IPS-20b (cell line): ENCODE data around the gene IVD.
A peak's percentile ranks its signal among the peaks of the same experiment; 100 is the strongest.

Experiments used
- H3K27ac ChIP-seq: one replicate; pipeline ENCODE4 v1.5.1; 2013; ENCODE audit warnings: low read length
- H3K27me3 ChIP-seq: 2 replicates; pipeline ENCODE4 v1.6.1; 2013; ENCODE audit warnings: mild to moderate bottlenecking, low read length, inconsistent platforms; ENCODE audit not compliant: insufficient read depth
- H3K36me3 ChIP-seq: 2 replicates; pipeline ENCODE4 v1.6.1; 2013; ENCODE audit warnings: low read depth, mild to moderate bottlenecking, inconsistent platforms, low read length, moderate library complexity; ENCODE audit not compliant: insufficient read depth
- H3K4me1 ChIP-seq: 2 replicates; pipeline ENCODE4 v1.6.1; 2013; ENCODE audit warnings: mild to moderate bottlenecking, control low read depth, inconsistent platforms, low read length, moderate library complexity; ENCODE audit not compliant: insufficient read depth
- H3K4me3 ChIP-seq: 2 replicates; pipeline ENCODE4 v1.5.1; 2013; ENCODE audit warnings: mild to moderate bottlenecking, low read length, inconsistent platforms
- H3K9ac ChIP-seq: 2 replicates; pipeline ENCODE4 v1.6.1; 2013; ENCODE audit warnings: low read depth, mild to moderate bottlenecking, inconsistent platforms, low read length, moderate library complexity
- H3K9me3 ChIP-seq: 2 replicates; pipeline ENCODE4 v1.6.1; 2013; ENCODE audit warnings: mild to moderate bottlenecking, low read depth, low read length, inconsistent platforms; ENCODE audit not compliant: insufficient read depth

IVD gene

DNA sequence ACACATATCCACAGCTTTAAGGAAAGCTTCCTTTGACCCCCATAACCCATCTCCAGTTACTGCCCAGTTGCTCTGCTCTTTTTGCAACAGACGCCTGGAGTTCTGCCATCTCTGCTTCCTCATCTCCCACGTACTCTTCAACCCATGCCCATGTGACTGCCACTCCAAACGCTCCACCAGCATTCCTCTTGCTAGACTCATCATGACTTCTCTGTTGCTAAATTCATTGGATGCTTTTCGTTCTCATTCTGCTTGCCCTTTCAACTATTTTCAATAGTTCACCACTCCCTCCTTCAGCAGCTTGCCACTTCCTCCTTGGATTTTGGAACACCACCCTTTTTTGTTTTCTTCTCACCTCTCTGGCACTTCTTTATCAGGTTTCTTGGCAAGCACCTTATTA lies 25.7 kb upstream of the IVD start:
- Histone ChIP-seq H3K9ac (no peak overlapping the region), H3K4me1 (0 out of 2 replicates have a peak, but pooled peaks cover 6% of the 10 kb centered on the region), H3K27ac (no peak overlapping the region), H3K4me3 (no peak overlapping the region), H3K9me3 (no peaks in the 10 kb centered on the region), H3K27me3 (no peaks in the 10 kb centered on the region), H3K36me3 (peaks cover 5% of the 10 kb centered on the region; the same call in 1 of the 2 replicates)

DNA sequence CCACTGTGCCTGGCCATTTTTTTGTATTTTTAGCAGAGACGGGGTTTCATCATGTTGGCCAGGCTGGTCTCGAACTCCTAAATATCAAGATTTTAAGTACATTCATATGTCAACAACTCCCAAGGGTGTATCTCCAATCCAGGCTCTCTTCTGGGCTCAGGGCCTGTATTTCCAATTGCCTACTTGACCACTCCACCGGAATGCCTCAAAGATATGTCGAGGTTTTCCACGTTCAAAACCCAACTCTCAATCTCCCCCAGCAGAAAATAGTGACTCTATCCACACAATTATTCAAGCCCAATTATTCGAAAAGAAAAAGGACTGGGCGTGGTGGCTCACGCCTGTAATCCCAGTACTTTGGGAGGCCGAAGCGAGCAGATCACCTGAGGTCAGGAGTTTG lies 25.0 kb upstream of the IVD start:
- H3K4me3 ChIP-seq, result no peak overlapping the region
- no peaks in the 10 kb centered on the region for H3K9me3 ChIP-seq
- H3K36me3 ChIP-seq, result peaks cover 12% of the 10 kb centered on the region

DNA sequence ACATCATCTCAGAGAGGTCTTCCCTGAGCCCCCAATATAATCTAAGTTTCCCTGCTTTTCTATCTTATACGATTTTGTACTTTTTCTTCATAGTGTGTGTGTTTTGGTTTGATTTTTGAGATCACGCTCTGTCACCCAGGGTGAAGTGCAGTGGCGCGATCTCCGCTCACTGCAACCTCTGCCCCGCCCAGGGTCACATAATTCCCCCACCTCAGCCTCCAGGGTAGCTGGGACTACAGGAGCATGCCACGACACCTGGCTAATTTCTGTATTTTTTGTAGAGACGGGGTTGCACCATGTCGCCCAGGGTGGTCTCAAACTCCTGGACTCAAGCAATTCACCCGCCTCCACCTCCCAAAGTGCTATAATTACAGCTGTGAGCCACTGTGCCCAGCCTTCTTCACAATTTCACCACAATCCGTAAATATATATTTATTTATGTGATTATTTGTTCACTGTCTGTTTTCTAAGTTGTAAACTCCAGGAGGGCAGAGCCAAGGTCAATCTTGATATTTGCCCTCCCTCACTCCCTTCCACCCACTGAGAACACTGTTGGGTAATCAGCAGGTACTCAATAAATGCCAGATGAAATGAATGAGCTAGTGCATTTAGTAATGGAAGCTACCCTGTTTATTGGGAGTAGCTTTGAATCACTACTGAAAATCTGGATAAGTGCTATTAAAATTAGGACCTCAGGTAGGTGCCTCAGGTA lies 23.6 kb upstream of the IVD start:
- Histone ChIP-seq H3K27ac (no peak overlapping the region), H3K4me3 (peak overlapping the region; percentile 92), H3K9ac (peak overlapping the region; percentile 63; the same call in 1 of the 2 replicates), H3K9me3 (peaks cover 1% of the 10 kb centered on the region; the same call in 1 of the 2 replicates), H3K36me3 (peaks cover 24% of the 10 kb centered on the region), H3K4me1 (0 out of 2 replicates have a peak, but pooled peaks cover 6% of the 10 kb centered on the region), H3K27me3 (no peaks in the 10 kb centered on the region)

More for the DNA sequence above, 25.0 kb upstream of the IVD start:
- Histone ChIP-seq H3K9ac (no peak overlapping the region), H3K27me3 (no peaks in the 10 kb centered on the region), H3K27ac (no peak overlapping the region), H3K4me1 (0 out of 2 replicates have a peak, but pooled peaks cover 6% of the 10 kb centered on the region)

DNA sequence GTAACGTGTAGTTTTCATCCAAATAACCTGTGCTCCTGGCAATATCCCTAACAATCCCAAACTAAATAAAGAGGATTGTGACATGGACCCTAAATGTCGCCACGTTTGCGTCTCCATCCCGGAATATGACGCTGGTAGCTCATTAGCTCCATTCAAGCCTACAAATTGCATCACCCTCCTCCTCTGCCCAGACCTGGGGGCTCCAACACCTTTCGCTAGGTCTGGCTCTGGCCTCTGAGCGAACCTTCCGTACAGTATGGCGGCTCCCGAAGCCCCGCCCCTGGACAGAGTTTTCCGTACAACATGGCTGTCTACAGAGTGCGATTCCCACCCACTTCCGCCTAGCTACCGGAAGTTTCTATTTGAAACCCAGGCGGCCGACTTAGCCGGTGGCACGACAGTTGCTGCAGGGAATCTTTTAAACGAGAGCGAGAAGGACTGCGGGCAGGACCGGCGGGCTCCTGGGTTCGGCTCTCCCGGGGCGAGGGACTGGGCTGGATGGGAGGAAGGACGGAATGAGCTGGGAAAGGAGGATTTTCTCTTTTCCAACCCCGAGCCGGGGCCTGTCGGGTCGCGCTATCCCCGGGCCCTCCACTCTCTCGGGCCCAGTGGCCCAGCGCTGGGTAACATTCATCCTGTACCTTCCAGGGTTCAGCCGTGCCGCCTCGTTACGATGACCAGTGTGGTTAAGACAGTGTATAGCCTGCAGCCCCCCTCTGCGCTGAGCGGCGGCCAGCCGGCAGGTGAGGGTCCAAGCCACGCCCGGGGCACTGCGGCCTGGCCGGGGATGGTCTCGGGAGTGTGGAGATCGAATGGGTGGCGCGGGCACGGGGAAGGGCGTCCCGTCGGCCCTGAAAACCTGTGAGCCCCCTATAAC lies 22.8 kb upstream of the IVD start, which contains the start of gene KNSTRN:
Gene KNSTRN, plus strand, starts transcription at position 142 of the 877 bp plus-strand sequence. Its CDS starts 115 bp downstream, at position 257.
- Histone ChIP-seq H3K4me3 (peak within 1 kb of the TSS; percentile 92), H3K9ac (peak within 1 kb of the TSS; percentile 89), H3K9me3 (peaks cover 3% of the 10 kb centered on the region; the same call in 1 of the 2 replicates), H3K27me3 (no peaks in the 10 kb centered on the region), H3K4me1 (0 out of 2 replicates have a peak, but pooled peaks cover 6% of the 10 kb centered on the region), H3K36me3 (peaks cover 33% of the 10 kb centered on the region), H3K27ac (no peak within 1 kb of the TSS)

DNA sequence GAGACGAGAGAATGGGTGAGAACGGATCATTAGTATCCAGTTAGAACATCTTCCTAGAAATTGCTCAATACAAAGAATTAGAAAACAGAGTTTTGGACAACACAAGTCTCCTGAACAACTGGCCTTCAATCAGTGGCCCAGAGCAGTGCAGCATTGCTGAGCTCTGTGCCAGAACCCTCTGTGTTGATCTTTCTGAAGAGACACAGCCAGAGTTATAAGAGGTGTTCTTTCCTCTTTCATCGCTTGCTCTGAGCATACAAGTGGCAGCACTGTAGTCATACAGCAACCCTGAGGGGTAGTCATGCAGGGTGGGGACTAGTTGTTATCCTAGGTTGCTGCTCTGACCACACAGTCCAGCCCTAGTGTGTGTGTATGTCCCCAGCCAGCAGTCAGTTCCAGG lies 19.1 kb upstream of the IVD start:
- no peaks in the 10 kb centered on the region for H3K27me3 ChIP-seq
- no peak overlapping the region for H3K27ac ChIP-seq
- no peak overlapping the region for H3K4me3 ChIP-seq
- peaks cover 69% of the 10 kb centered on the region for H3K36me3 ChIP-seq
- 0 out of 2 replicates have a peak, but pooled peaks cover 6% of the 10 kb centered on the region for H3K4me1 ChIP-seq
- no peak overlapping the region for H3K9ac ChIP-seq
- H3K9me3 ChIP-seq, result peaks cover 3% of the 10 kb centered on the region; the same call in 1 of the 2 replicates

DNA sequence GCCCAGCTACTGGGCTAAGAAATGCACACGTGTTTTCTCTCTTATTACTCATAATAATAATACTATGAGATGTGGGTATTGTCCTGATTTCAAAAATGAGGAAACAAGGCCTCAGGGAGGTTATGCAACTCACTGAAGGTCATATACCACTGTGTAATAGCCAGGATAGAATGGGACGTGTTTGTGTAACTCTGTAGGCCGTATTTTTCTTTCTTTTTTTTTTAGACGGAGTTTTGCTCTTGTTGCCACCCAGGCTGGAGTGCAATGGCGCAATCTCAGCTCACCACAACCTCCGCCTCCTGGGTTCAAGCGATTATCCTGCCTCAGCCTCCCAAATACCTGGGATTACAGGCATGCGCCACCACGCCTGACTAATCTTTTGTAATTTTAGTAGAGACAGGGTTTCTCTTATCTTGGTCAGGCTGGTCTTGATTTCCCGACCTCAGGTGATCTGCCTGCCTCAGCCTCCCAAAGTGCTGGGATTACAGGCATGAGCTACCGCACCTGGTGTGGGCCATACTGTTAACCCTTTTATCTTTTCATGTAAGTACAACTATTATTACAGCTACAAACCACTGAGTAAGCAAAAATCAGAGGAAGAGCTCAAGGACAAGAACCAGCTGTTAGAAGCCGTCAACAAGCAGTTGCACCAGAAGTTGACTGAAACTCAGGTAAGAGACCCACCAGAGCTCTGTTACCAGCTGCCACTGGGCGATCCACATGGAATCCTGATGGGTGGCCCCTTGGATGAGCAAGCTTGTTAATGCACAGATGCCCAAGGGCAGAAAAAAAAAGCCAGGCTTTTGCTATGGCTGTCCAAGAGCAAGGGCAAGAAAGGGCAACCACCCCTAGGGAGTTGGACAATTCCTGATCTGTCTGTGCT lies 16.4 kb upstream of the IVD start:
- Histone ChIP-seq H3K4me1 (no peaks in the 10 kb centered on the region), H3K9ac (no peak overlapping the region), H3K9me3 (peaks cover 3% of the 10 kb centered on the region; the same call in 1 of the 2 replicates), H3K4me3 (no peak overlapping the region), H3K27me3 (no peaks in the 10 kb centered on the region), H3K36me3 (peaks cover 96% of the 10 kb centered on the region), H3K27ac (no peak overlapping the region)

DNA sequence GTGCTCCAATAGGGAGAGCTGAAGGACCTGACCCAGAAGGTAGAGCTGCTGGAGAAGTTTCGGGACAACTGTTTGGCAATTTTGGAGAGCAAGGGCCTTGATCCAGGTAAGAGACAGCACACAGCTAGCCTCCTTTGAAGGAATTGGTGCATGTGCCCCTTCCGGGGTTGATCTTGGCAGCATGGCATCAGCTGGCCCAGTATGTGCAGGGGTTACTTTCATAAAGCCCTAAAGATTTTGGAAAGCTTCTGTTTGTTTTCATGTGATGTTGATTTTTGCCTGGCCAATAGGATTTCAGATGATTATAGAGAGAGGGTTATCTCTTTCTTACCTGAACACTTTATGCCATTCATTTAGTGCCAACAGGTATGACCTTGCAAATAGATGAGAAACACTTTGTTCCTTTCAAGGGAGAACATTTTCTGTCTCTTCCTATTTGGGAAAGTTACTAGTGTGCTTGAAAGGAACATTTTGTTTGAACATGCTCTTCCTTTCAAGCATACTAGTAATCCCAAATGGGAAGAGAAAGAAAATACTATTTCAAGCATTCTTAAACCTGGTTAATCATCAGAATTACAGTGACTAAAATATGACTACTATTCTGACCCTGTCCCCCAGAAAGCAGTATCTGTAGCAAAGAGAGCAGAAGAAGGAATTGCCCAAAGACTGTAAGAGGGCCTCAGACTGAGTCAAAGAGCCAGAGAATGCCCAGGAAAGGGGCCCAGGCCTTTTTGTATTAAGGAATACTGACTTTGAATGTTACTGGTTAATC lies 15.6 kb upstream of the IVD start:
- Histone ChIP-seq H3K36me3 (peaks cover 93% of the 10 kb centered on the region), H3K9me3 (peaks cover 3% of the 10 kb centered on the region; the same call in 1 of the 2 replicates), H3K27me3 (no peaks in the 10 kb centered on the region), H3K27ac (no peak overlapping the region), H3K4me1 (no peaks in the 10 kb centered on the region), H3K4me3 (no peak overlapping the region), H3K9ac (no peak overlapping the region)

DNA sequence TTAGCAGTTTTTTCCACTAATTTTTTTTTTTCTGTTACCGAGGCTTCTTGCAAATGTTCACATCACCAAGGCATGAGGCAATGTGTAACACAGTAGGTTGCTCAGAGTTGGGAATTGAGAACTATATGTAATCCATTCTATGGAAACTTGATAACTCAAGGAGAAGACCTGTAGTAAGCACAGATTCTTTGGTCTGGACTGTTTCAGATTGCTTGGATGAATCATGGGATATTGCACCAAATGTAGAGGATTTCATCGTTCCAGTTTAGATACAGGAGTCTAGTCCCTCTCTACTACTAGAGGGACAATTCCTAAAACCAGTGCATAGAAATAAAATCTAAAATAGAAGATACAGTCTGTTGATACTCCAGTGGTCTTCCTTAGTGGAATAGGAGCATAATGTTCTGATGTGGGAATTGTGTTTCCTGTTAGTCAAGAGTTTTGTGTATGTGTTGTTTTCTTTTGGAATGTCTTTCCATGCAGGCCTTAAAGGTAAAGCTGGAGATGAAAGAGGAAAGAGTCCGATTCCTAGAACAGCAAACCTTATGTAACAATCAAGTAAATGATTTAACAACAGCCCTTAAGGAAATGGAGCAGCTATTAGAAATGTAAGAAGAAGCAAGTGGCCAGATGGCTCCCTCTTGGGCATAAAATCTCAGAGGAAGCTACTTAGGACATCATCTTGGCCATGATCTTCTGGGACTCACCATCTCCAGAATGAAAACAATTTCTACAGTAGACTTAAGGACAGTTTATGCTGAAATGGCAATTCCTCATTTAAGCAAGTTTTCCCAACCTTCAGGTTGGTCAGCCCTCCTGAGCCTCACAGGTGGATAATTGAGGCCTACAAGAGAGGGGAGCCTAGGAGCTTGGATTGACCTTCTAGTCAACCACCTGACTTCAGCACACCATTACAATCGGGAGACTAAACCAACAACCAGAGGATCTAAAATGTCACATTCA lies 12.3 kb upstream of the IVD start:
- Histone ChIP-seq H3K4me1 (no peaks in the 10 kb centered on the region), H3K27ac (no peak overlapping the region)

DNA sequence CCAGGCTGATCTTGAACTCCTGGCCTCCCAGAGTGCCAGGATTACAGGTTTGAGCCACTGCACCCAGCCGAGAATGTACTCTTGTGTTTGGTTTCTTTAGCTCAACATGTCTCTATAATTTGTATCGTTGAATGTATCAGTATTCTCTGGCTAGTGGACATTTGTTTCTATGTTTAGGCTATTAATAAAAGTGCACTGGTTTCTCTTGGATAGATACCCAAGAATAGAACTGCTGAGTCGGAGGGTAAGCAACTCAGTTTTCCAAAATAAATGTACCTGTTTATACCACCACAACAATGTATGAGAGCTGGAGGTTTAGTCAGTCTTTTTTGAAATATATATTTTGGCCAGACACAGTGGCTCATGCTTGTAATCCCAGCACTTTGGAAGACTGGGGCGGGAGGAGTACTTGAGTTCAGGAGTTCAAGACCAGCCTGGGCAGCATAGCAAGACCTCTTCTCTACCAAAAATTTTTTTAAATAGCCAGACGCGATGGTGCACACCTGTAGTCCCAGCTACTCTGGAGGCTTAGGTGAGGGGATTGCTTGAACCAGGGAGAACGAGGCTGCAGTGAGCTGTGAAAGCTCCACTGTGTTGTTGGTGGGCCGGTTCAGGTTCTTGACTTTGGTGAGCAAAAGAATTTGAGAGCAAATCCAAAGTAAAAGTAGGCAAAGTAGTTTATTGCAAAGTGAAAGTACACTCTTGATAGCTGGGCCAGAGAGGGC lies 7.7 kb upstream of the IVD start:
- Histone ChIP-seq H3K36me3 (peaks cover 25% of the 10 kb centered on the region), H3K27ac (no peak overlapping the region), H3K27me3 (no peaks in the 10 kb centered on the region), H3K4me3 (no peak overlapping the region), H3K9me3 (no peaks in the 10 kb centered on the region), H3K4me1 (no peaks in the 10 kb centered on the region), H3K9ac (no peak overlapping the region)

More for the DNA sequence above, 12.3 kb upstream of the IVD start:
- no peak overlapping the region for H3K9ac ChIP-seq
- H3K27me3 ChIP-seq, result no peaks in the 10 kb centered on the region
- H3K9me3 ChIP-seq, result no peaks in the 10 kb centered on the region
- H3K36me3 ChIP-seq, result peaks cover 71% of the 10 kb centered on the region
- no peak overlapping the region for H3K4me3 ChIP-seq
